ENCODE results near the gene MUC3A. TPM values are rescaled to one million over a fixed set of nuclear protein-coding genes. Genes with fewer than 3 reads are reported as not detected.
"Not testable (repeated sequence)": the region's sequence is repeated elsewhere in the genome, so short reads cannot be mapped to it uniquely, and the experiment has no call there.

MUC3A gene
- under 1 TPM; 0.17 to 0.40 TPM for total RNA-seq
- polyA plus RNA-seq (ENCODE audit: insufficient read length in 2 of 2) = 1 to 10 TPM; 1.9 to 2.5 TPM
- long read RNA-seq, donor 1, partial matches to known transcripts = 0 of 1 reads
- long read RNA-seq, donor 1, other reads (novel, unspliced or antisense) = 0 of 1 reads
- long read RNA-seq, donor 2, partial matches to known transcripts = 0 of 2 reads
- long read RNA-seq, donor 2, other reads (novel, unspliced or antisense) = 0 of 2 reads
- long read RNA-seq, donor 3, partial matches to known transcripts = 0 of 2 reads
- long read RNA-seq, donor 3, other reads (novel, unspliced or antisense) = 0 of 2 reads
- long read RNA-seq, donor 4 = 0 reads

DNA sequence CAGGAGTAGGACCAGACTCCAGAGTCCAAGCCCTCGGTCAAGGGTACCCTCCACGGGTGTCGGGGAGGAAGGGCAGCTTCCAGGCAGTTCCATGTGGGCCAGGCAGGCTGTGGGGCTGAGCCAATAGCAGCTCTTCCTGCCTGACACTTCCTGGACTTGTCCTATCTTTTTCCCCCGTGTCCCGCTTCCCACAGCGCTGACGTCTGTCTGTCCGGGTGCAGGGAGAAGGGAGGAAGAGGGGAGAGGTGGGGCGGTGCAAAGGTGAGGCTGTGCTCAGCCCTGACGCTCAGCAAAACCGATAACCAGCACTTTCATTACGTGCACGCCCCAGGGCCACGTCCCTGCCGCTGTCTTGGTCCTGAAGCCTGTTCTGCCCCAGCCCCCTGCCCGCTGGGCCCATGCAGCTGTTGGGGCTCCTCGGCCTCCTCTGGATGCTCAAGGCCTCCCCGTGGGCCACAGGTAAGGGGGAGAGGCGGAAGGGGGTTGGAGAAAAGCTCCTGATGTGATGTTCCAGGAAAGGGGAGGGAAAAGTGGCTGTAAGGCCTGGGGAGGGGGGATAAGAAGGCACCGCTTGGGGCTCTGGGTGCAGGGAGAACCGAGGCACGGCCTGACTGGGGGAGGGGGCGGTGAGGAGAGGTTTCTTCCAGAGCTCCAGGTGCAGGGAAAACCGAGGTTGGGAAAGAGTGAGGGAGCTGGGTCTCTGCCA is at the start of gene MUC3A:
Gene MUC3A, plus strand, starts transcription at position 308 of the 706 bp plus-strand sequence. Its CDS starts 91 bp downstream, at position 399.
- Histone ChIP-seq H3K36me3 (ENCODE audit: control insufficient read depth, insufficient read depth, low read length) (no peaks in the 10 kb centered on the region), H3K27ac (ENCODE audit: low read depth, low read length) (no peak within 1 kb of the TSS), H3K9me3 (ENCODE audit: control insufficient read depth, insufficient read depth, low read length) (no peaks in the 10 kb centered on the region), H3K4me3 (ENCODE audit: low read depth, low read length) (no peak within 1 kb of the TSS), H3K4me1 (ENCODE audit: control insufficient read depth, insufficient read depth, low read length) (peaks cover 6% of the 10 kb centered on the region), H3K27me3 (ENCODE audit: control insufficient read depth, insufficient read depth, low read length) (peaks cover 12% of the 10 kb centered on the region)
- no peak for DNase-seq (ENCODE audit: low read depth in 4 of 6, low spot score in 6 of 6)
- WGBS (ENCODE audit: insufficient coverage) = 36% methylated on average over 24 of the region's 24 CpGs

- no peaks in the 10 kb centered on the region for H3K9me3 ChIP-seq (ENCODE audit: control insufficient read depth, insufficient read depth, low read length)
These were observed 48.4 kb upstream of the MUC3A start for GRCh38 chr7:100900978-100901377.

DNA sequence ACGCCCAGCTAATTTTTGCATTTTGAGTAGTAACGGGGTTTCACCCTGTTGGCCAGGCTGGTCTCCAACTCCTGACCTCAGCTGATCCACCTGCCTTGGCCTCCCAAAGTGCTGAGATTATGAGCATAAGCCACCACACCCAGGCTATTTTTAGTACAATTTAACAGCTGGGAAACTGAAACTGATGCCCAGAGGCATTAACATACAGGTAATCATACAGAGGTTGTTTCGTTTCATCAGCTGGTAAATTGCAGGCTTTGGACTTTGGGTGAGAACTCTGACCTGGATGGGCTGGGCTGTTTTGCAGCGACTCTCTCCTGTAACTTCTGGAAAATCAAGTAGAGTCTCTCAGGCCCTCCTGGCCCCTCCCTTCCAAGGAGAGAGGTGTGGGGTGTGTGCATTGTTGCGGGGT is 47.4 kb upstream of the MUC3A start:
- H3K4me3 ChIP-seq (ENCODE audit: low read depth, low read length) = no peak overlapping the region
- peaks cover 7% of the 10 kb centered on the region for H3K4me1 ChIP-seq (ENCODE audit: control insufficient read depth, insufficient read depth, low read length)
- no peaks in the 10 kb centered on the region for H3K36me3 ChIP-seq (ENCODE audit: control insufficient read depth, insufficient read depth, low read length)
- DNase-seq (ENCODE audit: low read depth in 4 of 6, low spot score in 6 of 6) = no peak
- 90% methylated on average over 2 of the region's 5 CpGs for whole genome bisulfite sequencing (ENCODE audit: insufficient coverage)
- peaks cover 9% of the 10 kb centered on the region for H3K27me3 ChIP-seq (ENCODE audit: control insufficient read depth, insufficient read depth, low read length)
- H3K27ac ChIP-seq (ENCODE audit: low read depth, low read length) = no peak overlapping the region
- H3K9me3 ChIP-seq (ENCODE audit: control insufficient read depth, insufficient read depth, low read length) = no peaks in the 10 kb centered on the region

More at GRCh38 chr7:100900978-100901377, 48.4 kb upstream of the MUC3A start:
- peaks cover 15% of the 10 kb centered on the region for H3K27me3 ChIP-seq (ENCODE audit: control insufficient read depth, insufficient read depth, low read length)
- H3K4me3 ChIP-seq (ENCODE audit: low read depth, low read length) = no peak overlapping the region
- peaks cover 15% of the 10 kb centered on the region for H3K4me1 ChIP-seq (ENCODE audit: control insufficient read depth, insufficient read depth, low read length)
- H3K27ac ChIP-seq (ENCODE audit: low read depth, low read length) = no peak overlapping the region
- DNase-seq (ENCODE audit: low read depth in 4 of 6, low spot score in 6 of 6) = no peak
- 86% methylated on average over 1 of the region's 2 CpGs for WGBS (ENCODE audit: insufficient coverage)
- no peaks in the 10 kb centered on the region for H3K36me3 ChIP-seq (ENCODE audit: control insufficient read depth, insufficient read depth, low read length)

DNA sequence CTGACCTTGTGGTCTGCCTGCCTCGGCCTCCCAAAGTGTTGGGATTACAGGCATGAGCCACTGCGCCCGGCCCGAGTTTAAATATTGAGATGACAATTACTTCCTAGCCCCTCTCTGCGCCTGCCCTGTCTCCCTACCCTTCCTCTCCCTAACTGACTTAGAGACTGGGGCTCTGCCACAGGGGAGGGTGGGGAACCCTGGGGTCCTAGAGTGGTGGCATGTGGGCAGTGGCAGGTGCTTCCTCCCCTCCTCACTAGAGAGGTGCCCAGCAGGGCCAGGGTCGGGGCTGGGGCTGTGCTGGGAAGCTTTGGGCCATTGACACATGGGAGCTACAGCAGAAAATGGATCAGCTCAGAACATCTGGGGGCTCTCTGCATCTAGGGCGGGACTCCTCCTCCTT is 46.7 kb upstream of the MUC3A start:
- DNase-seq (ENCODE audit: low read depth in 4 of 6, low spot score in 6 of 6) = no peak
- Histone ChIP-seq H3K4me3 (ENCODE audit: low read depth, low read length) (no peak overlapping the region), H3K4me1 (ENCODE audit: control insufficient read depth, insufficient read depth, low read length) (peaks cover under 1% of the 10 kb centered on the region), H3K27ac (ENCODE audit: low read depth, low read length) (no peak overlapping the region), H3K27me3 (ENCODE audit: control insufficient read depth, insufficient read depth, low read length) (peaks cover 3% of the 10 kb centered on the region), H3K36me3 (ENCODE audit: control insufficient read depth, insufficient read depth, low read length) (no peaks in the 10 kb centered on the region), H3K9me3 (ENCODE audit: control insufficient read depth, insufficient read depth, low read length) (no peaks in the 10 kb centered on the region)
- 83% methylated on average over 1 of the region's 7 CpGs for WGBS (ENCODE audit: insufficient coverage)

DNA sequence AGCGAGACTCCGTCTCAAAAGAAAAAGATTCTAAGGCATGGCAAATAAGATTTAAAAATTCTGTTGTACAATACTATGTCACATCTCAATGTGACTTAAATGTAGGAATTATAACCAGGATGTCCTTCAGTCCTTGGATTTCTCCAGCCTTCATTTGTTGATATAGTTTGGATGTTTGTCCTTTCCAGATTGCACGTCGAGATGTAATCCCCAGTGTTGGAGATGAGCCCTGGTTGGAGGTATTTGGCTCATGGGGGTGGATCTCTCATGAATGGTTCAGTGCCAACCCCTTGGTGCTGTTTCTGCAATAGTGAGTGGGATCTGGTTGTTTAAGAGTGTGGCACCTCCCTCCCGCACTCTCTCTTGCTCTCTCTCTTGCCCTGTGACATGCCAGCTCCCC is 40.8 kb upstream of the MUC3A start:
- no peaks in the 10 kb centered on the region for H3K27me3 ChIP-seq (ENCODE audit: control insufficient read depth, insufficient read depth, low read length)
- H3K36me3 ChIP-seq (ENCODE audit: control insufficient read depth, insufficient read depth, low read length) = no peaks in the 10 kb centered on the region
- 95% methylated on average over 2 of the region's 5 CpGs for WGBS (ENCODE audit: insufficient coverage)
- H3K9me3 ChIP-seq (ENCODE audit: control insufficient read depth, insufficient read depth, low read length) = no peaks in the 10 kb centered on the region
- H3K4me3 ChIP-seq (ENCODE audit: low read depth, low read length) = no peak overlapping the region
- DNase-seq (ENCODE audit: low read depth in 4 of 6, low spot score in 6 of 6) = no peak
- no peaks in the 10 kb centered on the region for H3K4me1 ChIP-seq (ENCODE audit: control insufficient read depth, insufficient read depth, low read length)
- no peak overlapping the region for H3K27ac ChIP-seq (ENCODE audit: low read depth, low read length)

DNA sequence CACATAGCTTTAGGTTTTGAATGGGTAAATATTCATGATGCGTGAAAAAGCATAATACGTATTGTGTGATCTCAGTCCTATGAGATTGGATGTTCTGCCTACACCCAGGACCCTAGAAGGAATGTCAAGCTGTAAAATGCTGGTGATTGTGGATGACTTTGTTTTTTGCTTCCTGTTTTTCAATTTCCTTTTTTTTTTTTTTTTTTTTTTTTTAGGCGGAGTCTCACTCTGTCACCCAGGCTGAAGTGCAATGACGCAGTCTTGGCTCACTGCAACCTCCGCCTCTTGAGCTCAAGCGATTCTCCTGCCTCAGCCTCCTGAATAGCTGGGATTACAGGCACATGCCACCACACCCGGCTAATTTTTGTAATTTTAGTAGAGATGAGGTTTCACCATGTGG is 38.9 kb upstream of the MUC3A start:
- WGBS (ENCODE audit: insufficient coverage) = 90% methylated on average over 2 of the region's 7 CpGs

DNA sequence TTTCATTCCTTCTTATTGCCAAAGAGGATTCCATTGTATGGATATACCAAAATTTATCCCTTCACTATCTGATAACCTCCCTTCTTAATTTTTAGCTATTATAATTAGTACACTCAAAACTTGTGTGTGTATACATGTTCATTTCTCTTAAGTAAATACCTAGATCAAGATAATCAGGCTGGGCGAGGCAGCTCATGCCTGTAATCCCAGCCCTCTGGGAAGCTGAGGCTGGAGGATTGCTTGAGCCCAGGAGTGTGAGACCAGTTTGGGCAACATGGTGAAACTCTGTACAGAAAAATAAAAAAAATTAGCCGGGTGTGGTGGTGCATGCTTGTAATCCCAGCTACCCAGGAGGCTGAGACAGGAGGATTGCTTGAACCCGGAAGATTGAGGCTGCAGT is 37.9 kb upstream of the MUC3A start:
- no peaks in the 10 kb centered on the region for H3K4me1 ChIP-seq (ENCODE audit: control insufficient read depth, insufficient read depth, low read length)
- no peaks in the 10 kb centered on the region for H3K27me3 ChIP-seq (ENCODE audit: control insufficient read depth, insufficient read depth, low read length)
- no peaks in the 10 kb centered on the region for H3K36me3 ChIP-seq (ENCODE audit: control insufficient read depth, insufficient read depth, low read length)
- WGBS (ENCODE audit: insufficient coverage) = 92% methylated on average over 2 of the region's 3 CpGs
- no peaks in the 10 kb centered on the region for H3K9me3 ChIP-seq (ENCODE audit: control insufficient read depth, insufficient read depth, low read length)
- DNase-seq (ENCODE audit: low read depth in 4 of 6, low spot score in 6 of 6) = no peak
- no peak overlapping the region for H3K4me3 ChIP-seq (ENCODE audit: low read depth, low read length)
- no peak overlapping the region for H3K27ac ChIP-seq (ENCODE audit: low read depth, low read length)

More for the DNA sequence above, 38.9 kb upstream of the MUC3A start:
- H3K27me3 ChIP-seq (ENCODE audit: control insufficient read depth, insufficient read depth, low read length); H3K36me3 ChIP-seq (ENCODE audit: control insufficient read depth, insufficient read depth, low read length); H3K27ac ChIP-seq (ENCODE audit: low read depth, low read length); H3K4me3 ChIP-seq (ENCODE audit: low read depth, low read length); DNase-seq (ENCODE audit: low read depth in 4 of 6, low spot score in 6 of 6); H3K4me1 ChIP-seq (ENCODE audit: control insufficient read depth, insufficient read depth, low read length); H3K9me3 ChIP-seq (ENCODE audit: control insufficient read depth, insufficient read depth, low read length): not testable (repeated sequence)

DNA sequence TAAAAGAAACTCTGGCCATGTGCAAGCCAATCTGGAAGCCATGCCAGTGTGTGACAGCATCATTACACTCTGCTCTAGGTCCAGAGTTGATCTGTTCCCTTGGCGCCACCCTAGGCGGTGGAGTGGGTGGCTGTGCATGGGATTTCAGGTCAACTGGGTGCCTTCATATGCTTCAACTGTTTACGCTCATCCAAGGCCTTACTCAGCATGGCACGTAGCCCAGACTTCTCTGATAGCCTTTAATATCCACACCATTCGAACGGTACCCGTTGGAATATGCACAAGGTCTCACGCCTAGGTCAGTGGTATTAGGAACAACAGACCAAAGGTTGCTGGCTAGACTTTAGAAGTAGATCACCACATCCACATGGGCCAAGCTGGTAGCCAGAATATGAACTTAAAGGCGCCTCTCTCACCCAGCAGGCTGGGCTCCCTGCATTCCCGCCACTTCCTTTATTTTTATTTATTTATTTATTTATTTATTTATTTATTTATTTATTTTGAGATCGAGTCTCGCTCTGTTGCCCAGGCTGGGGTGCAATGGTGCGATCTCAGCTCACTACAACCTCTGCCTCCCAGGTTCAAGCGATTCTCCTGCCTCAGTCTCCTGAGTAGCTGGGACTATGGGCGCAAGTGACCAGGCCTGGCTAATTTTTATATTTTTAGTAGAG is 35.0 kb upstream of the MUC3A start:
- Histone ChIP-seq H3K36me3 (ENCODE audit: control insufficient read depth, insufficient read depth, low read length) (no peaks in the 10 kb centered on the region), H3K27ac (ENCODE audit: low read depth, low read length) (no peak overlapping the region), H3K4me3 (ENCODE audit: low read depth, low read length) (no peak overlapping the region), H3K4me1 (ENCODE audit: control insufficient read depth, insufficient read depth, low read length) (no peaks in the 10 kb centered on the region), H3K9me3 (ENCODE audit: control insufficient read depth, insufficient read depth, low read length) (no peaks in the 10 kb centered on the region), H3K27me3 (ENCODE audit: control insufficient read depth, insufficient read depth, low read length) (no peaks in the 10 kb centered on the region)
- 72% methylated on average over 7 of the region's 15 CpGs for WGBS (ENCODE audit: insufficient coverage)
- DNase-seq (ENCODE audit: low read depth in 4 of 6, low spot score in 6 of 6) = no peak

DNA sequence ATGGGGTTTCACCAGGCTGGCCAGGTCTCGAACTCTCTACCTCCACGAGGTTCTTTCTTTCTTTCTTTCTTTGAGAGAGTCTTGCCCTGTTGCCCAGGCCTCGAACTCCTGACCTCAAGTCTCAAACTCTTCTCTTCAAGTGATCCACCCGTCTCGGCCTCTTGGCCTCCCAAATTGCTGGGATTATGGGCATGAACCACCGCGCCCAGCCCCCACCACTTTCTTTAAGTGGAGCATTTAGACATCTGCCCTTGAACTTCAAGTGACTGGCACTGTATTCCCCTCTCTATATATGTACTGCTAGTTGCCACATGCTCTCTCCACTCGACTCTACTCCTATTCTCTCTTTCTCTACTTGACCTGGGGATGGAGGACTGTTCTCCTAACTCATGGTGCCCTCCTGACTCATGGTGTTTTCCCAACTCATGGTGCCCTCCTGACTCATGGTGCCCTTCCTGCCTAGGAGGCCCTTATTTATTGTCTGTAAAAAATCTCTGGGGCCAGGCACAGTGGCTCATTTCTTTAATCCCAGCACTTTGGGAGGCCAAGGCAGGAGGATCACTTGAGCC is 34.4 kb upstream of the MUC3A start:
- no peak for DNase-seq (ENCODE audit: low read depth in 4 of 6, low spot score in 6 of 6)
- 77% methylated on average over 6 of the region's 8 CpGs for WGBS (ENCODE audit: insufficient coverage)
- H3K4me3 ChIP-seq (ENCODE audit: low read depth, low read length) = no peak overlapping the region
- H3K36me3 ChIP-seq (ENCODE audit: control insufficient read depth, insufficient read depth, low read length) = no peaks in the 10 kb centered on the region
- no peaks in the 10 kb centered on the region for H3K27me3 ChIP-seq (ENCODE audit: control insufficient read depth, insufficient read depth, low read length)
- no peaks in the 10 kb centered on the region for H3K9me3 ChIP-seq (ENCODE audit: control insufficient read depth, insufficient read depth, low read length)
- no peaks in the 10 kb centered on the region for H3K4me1 ChIP-seq (ENCODE audit: control insufficient read depth, insufficient read depth, low read length)
- no peak overlapping the region for H3K27ac ChIP-seq (ENCODE audit: low read depth, low read length)

Data from spinal cord (tissue), 10 donors.